8988T (cell line): ENCODE results near the gene TOX4.
"Not testable (repeated sequence)": the region's sequence is repeated elsewhere in the genome, so short reads cannot be mapped to it uniquely, and the experiment has no call there.

Source experiments
- DNase-seq: peaks from one replicate; pipeline ENCODE4 v3.0.0; 2011

Gene TOX4

DNA sequence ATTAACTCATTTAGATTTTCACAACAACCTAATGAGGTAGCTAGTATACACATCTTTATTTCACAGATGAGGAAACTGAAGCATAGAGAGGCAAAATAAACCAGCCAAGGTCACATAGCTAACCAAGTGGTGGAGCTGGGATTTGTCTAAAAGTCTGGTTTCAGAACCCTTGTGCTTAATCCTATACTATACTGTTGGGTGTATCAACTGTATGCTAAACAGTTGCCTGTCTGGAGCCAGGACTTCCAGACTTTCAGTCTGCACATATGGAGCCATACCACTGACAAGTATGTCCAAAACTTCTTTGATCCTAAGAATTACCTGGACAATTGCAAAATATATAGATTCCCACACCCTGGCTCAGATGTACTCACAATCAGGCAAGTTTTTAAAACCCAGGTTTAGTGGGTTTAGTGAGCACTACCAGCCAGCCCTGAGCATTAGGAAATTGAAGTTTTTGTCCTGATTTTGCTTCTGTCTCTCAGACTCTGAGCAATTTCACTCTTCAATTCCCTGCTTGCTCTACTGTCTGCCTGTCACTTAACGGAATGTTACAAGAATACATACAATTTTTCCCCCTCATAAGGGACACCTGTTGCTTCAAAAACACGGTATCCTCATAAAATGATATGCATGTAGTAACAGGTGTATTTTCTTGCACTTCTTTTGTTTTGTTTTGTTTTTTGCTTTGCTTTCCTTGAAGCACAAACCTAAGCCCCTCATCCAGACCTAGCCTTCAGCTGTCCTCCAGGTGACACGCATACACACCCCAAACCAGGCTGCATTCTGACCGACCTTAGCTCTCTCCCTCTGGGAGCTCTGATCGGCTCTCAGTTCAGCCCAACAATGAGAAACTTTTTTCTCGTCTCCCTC lies 58.8 kb downstream of the TOX4 start:
- DNase-seq, result no peak

GRCh38 chr14:21536418-21537089 lies 59.6 kb downstream of the TOX4 start:
- DNase-seq, result no peak

- no peak for DNase-seq
Observed at GRCh38 chr14:21537090-21537424, 60.1 kb downstream of the TOX4 start.

GRCh38 chr14:21539189-21539940 lies 62.4 kb downstream of the TOX4 start:
- no peak for DNase-seq

GRCh38 chr14:21541413-21542074 lies 64.5 kb downstream of the TOX4 start:
- DNase-seq, result no peak

DNA sequence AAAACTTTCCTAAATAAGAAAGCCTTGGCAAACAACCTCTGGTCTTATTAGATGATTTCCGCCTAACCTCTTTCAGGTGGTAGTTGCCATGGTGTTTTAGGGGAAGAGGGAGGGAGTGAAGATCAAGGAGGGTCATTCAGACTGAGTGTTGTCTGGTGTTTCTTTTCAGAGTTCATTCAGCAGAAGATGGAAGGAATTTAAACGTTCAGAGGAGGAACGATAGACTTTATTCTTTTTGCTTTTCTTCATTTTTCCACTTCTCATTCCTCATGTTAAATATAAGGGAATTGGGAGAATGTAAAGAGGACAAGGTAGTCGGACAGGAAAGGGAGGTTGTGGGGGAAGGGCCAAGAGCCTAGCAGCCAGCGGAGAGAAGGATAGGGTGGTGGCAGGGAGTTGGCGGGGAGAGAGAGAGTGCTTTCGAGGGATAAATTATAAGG lies 66.5 kb downstream of the TOX4 start:
- no peak for DNase-seq

DNA sequence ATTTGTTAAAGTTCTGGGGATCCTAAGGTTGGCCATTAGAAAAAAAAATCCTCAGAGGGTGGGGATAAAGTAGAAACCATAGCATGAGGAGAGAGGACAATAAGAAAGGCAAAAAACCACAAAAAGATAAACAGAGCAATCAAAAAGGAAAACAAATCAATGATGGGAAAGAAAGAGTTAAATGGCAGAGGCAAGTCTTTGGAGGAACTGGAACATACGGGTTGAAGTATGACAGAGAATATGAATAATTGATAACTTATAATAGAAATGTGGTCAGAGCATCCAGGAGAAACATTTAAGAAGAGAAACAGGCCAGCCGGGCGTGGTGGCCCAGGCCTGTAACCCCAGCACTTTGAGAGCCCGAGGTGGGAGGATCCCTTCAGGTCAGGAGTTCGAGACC lies 67.0 kb downstream of the TOX4 start:
- no peak for DNase-seq

GRCh38 chr14:21544588-21544987 lies 67.6 kb downstream of the TOX4 start:
- DNase-seq, result not testable (repeated sequence)
